H1 (cell line): ENCODE data around the gene ADGRV1. TPM values are rescaled to one million over a fixed set of nuclear protein-coding genes. Genes with fewer than 3 reads are reported as not detected.

Experiments
- CTCF ChIA-PET: fragments of 300-600 bp; sonication (Branson Sonifier 250); formaldehyde crosslinking; loops from one replicate; lab custom pipeline; 2021; ENCODE audit not compliant: partially characterized antibody; lab: Charles Lee
- POLR2A ChIA-PET: fragments of 300-600 bp; sonication (Branson Sonifier 250); formaldehyde crosslinking; loops from one replicate; lab custom pipeline; 2021; ENCODE audit warnings: inconsistent platforms; ENCODE audit not compliant: partially characterized antibody; lab: Charles Lee
- DNase-seq, 2 experiments: peaks; one replicate each; pipeline versions ENCODE4 v3.0.0 to v3.0.0-alpha.2; 2010 to 2022; ENCODE audit warnings: low spot score in 2 of 2, low read depth in 1 of 2, mixed read lengths in 1 of 2
- FAIRE-seq: peaks from 2 replicates; lab custom pipeline; 2011; peaks lifted over from hg19 to GRCh38; lab: Jason Lieb, UNC
- H2AFZ ChIP-seq: 2 replicates; pipeline ENCODE4 v1.8.1; 2012; ENCODE audit warnings: low read length, inconsistent platforms
- H2AK5ac ChIP-seq: 2 replicates; pipeline ENCODE4 v1.6.1; 2013; ENCODE audit warnings: low read depth, low read length
- H2BK120ac ChIP-seq: replicated peaks from 2 replicates; pipeline ENCODE3; 2013; ENCODE audit warnings: low read depth, low read length, inconsistent platforms
- H2BK12ac ChIP-seq: 2 replicates; pipeline ENCODE4 v1.6.1; 2013; ENCODE audit warnings: low read depth, low read length
- H2BK15ac ChIP-seq: 2 replicates; pipeline ENCODE4 v1.6.1; 2013; ENCODE audit warnings: low read length
- H2BK20ac ChIP-seq: 2 replicates; pipeline ENCODE4 v1.6.1; 2013; ENCODE audit warnings: low read length
- H2BK5ac ChIP-seq: 2 replicates; pipeline ENCODE4 v1.6.1; 2013; ENCODE audit warnings: low read depth, low read length
- H3K14ac ChIP-seq: 2 replicates; pipeline ENCODE4 v1.6.1; 2013; ENCODE audit warnings: inconsistent platforms; ENCODE audit not compliant: insufficient read length
- H3K18ac ChIP-seq: 2 replicates; pipeline ENCODE4 v1.6.1; 2013; ENCODE audit warnings: low read length; ENCODE audit errors: extremely low read depth
- H3K23ac ChIP-seq: 2 replicates; pipeline ENCODE4 v1.6.1; 2013; ENCODE audit warnings: inconsistent platforms; ENCODE audit not compliant: insufficient read length
- H3K23me2 ChIP-seq: 2 replicates; pipeline ENCODE4 v1.6.1; 2013; ENCODE audit warnings: low read depth, low read length
- H3K27ac ChIP-seq: 2 replicates; pipeline ENCODE4 v1.6.1; 2011; ENCODE audit warnings: low read depth, low read length, inconsistent platforms
- H3K27me3 ChIP-seq, 4 experiments: replicated peaks in 1 of 4; 1 replicate in 1 of 4; 2 replicates in 3 of 4; pipeline versions ENCODE4 v1.6.1 to v1.8.1; 2011 to 2013; ENCODE audit warnings: low read length in 3 of 4, mild to moderate bottlenecking in 3 of 4, inconsistent platforms in 2 of 4, mixed read lengths in 2 of 4, moderate library complexity in 1 of 4; ENCODE audit not compliant: control insufficient read depth in 3 of 4, insufficient read depth in 3 of 4; ENCODE audit errors: extremely low read depth in 1 of 4
- H3K36me3 ChIP-seq, 4 experiments: 2 replicates each; pipeline versions ENCODE4 v1.6.1 to v1.8.1; 2011 to 2013; ENCODE audit warnings: mild to moderate bottlenecking in 4 of 4, low read length in 3 of 4, moderate library complexity in 2 of 4, control low read depth in 1 of 4, inconsistent platforms in 1 of 4; ENCODE audit not compliant: insufficient read depth in 4 of 4, control insufficient read depth in 2 of 4
- H3K4ac ChIP-seq: replicated peaks from 2 replicates; pipeline ENCODE3; 2013; ENCODE audit warnings: low read length, low read depth, mixed read lengths, inconsistent platforms; ENCODE audit not compliant: insufficient read length
- H3K4me1 ChIP-seq, 4 experiments: replicated peaks in 1 of 4; 1 replicate in 1 of 4; 2 replicates in 3 of 4; pipeline versions ENCODE4 v1.6.1 to v1.8.1; 2011 to 2013; ENCODE audit warnings: low read length in 3 of 4, inconsistent platforms in 2 of 4, mixed read lengths in 1 of 4; ENCODE audit not compliant: insufficient read depth in 4 of 4, control insufficient read depth in 3 of 4
- H3K4me2 ChIP-seq, 2 experiments: 2 replicates each; pipeline versions ENCODE4 v1.6.1 to v1.8.1; 2011 to 2013; ENCODE audit warnings: low read depth in 2 of 2, low read length in 2 of 2, control low read depth in 1 of 2, inconsistent platforms in 1 of 2, mild to moderate bottlenecking in 1 of 2; ENCODE audit not compliant: insufficient read depth in 1 of 2
- H3K4me3 ChIP-seq, 4 experiments: fragments of 200-600, 300-600 bp in 1 of 4; sonication (generic), shearing (Covaris generic), sonication (Bioruptor Twin) in 1 of 4; 2 replicates each; pipeline versions ENCODE4 v1.5.1 to v1.8.1; 2011 to 2016; ENCODE audit warnings: low read length in 4 of 4, low read depth in 3 of 4, control low read depth in 2 of 4, inconsistent platforms in 2 of 4, mild to moderate bottlenecking in 2 of 4, mixed read lengths in 1 of 4, moderate library complexity in 1 of 4; ENCODE audit not compliant: insufficient read depth in 2 of 4; ENCODE audit errors: extremely low read depth in 1 of 4
- H3K56ac ChIP-seq: replicated peaks from 2 replicates; pipeline ENCODE3; 2013; ENCODE audit warnings: low read depth, mild to moderate bottlenecking, mixed read lengths, low read length, inconsistent platforms; ENCODE audit not compliant: insufficient read length
- H3K79me1 ChIP-seq: 2 replicates; pipeline ENCODE4 v1.6.1; 2013; ENCODE audit warnings: low read depth, low read length, control low read depth
- H3K79me2 ChIP-seq, 2 experiments: 2 replicates each; pipeline versions ENCODE4 v1.6.1 to v1.8.1; 2012 to 2013; ENCODE audit warnings: low read length in 2 of 2, mild to moderate bottlenecking in 2 of 2, inconsistent platforms in 1 of 2; ENCODE audit not compliant: insufficient read depth in 2 of 2, control insufficient read depth in 1 of 2
- H3K9ac ChIP-seq, 4 experiments: replicated peaks in 1 of 4; 1 replicate in 1 of 4; 2 replicates in 3 of 4; pipeline versions ENCODE4 v1.6.1 to v1.8.1; 2011 to 2013; ENCODE audit warnings: low read depth in 3 of 4, low read length in 3 of 4, control low read depth in 2 of 4, mild to moderate bottlenecking in 2 of 4, moderate library complexity in 2 of 4, inconsistent platforms in 1 of 4; ENCODE audit errors: extremely low read depth in 1 of 4
- H3K9me3 ChIP-seq, 2 experiments: 2 replicates each; pipeline versions ENCODE4 v1.6.1 to v1.8.1; 2012 to 2013; ENCODE audit warnings: mild to moderate bottlenecking in 2 of 2, moderate library complexity in 2 of 2, control low read depth in 1 of 2, inconsistent platforms in 1 of 2, low read depth in 1 of 2, low read length in 1 of 2, mixed read lengths in 1 of 2; ENCODE audit not compliant: insufficient read depth in 2 of 2
- H4K20me1 ChIP-seq, 2 experiments: replicated peaks in 1 of 2; 2 replicates each; pipeline versions ENCODE3 to v1.8.1; 2011 to 2013; ENCODE audit warnings: inconsistent platforms in 2 of 2, low read length in 2 of 2, mild to moderate bottlenecking in 1 of 2; ENCODE audit not compliant: insufficient read depth in 2 of 2, control insufficient read depth in 1 of 2
- H4K5ac ChIP-seq: 2 replicates; pipeline ENCODE4 v1.6.1; 2013; ENCODE audit warnings: low read length, low read depth, mixed read lengths, inconsistent platforms; ENCODE audit not compliant: insufficient read length
- H4K8ac ChIP-seq: 2 replicates; pipeline ENCODE4 v1.8.0; 2013; ENCODE audit warnings: mild to moderate bottlenecking, moderate library complexity, low read length, inconsistent platforms; ENCODE audit not compliant: insufficient read depth; ENCODE audit errors: extremely low read depth
- H4K91ac ChIP-seq: replicated peaks from 2 replicates; pipeline ENCODE3; 2013; ENCODE audit warnings: low read length, mixed read lengths, inconsistent platforms; ENCODE audit not compliant: insufficient read length
- BRCA1 ChIP-seq: IDR thresholded peaks from 2 replicates; pipeline ENCODE4 v1.6.1; 2012; ENCODE audit warnings: low read depth, low read length, improper control_type of control experiment
- CBX5 ChIP-seq: fragments of 300-800, 300-1000 bp; sonication (generic); IDR thresholded peaks from 2 replicates; pipeline ENCODE4 v1.7.1; 2016; ENCODE audit warnings: antibody characterized with exemption, low read length, low read depth
- CBX8 ChIP-seq: fragments of 300-800, 300-1000 bp; sonication (generic); IDR thresholded peaks from 2 replicates; pipeline ENCODE4 v1.7.1; 2016; ENCODE audit warnings: low read depth, low read length, borderline replicate concordance
- EP300 ChIP-seq, 2 experiments: IDR thresholded peaks; 1 replicate in 1 of 2; 2 replicates in 1 of 2; pipeline ENCODE4 v1.6.1; 2011 to 2012; ENCODE audit warnings: low read depth in 2 of 2, low read length in 2 of 2, mild to moderate bottlenecking in 2 of 2, borderline replicate concordance in 1 of 2, inconsistent platforms in 1 of 2, moderate library complexity in 1 of 2
- KDM1A ChIP-seq: fragments of 200-600, 300-600 bp; sonication (generic); IDR thresholded peaks from 2 replicates; pipeline ENCODE4 v1.7.1; 2016; ENCODE audit warnings: mild to moderate bottlenecking, low read length, borderline replicate concordance
- KDM4A ChIP-seq: IDR thresholded peaks from one replicate; pipeline ENCODE4 v1.7.1; 2012; ENCODE audit warnings: low read depth, mild to moderate bottlenecking, moderate library complexity, low read length, inconsistent platforms; ENCODE audit not compliant: severe bottlenecking
- POU5F1 ChIP-seq: IDR thresholded peaks from 2 replicates; pipeline ENCODE4 v1.6.1; 2011; ENCODE audit warnings: low read depth, mild to moderate bottlenecking, low read length, moderate library complexity
- SIN3A ChIP-seq, 2 experiments: IDR thresholded peaks in 1 of 2; conservative IDR thresholded peaks in 1 of 2; 2 replicates each; pipeline ENCODE4 v1.6.1; 2011 to 2012; ENCODE audit warnings: low read length in 2 of 2, improper control_type of control experiment in 1 of 2, low read depth in 1 of 2, mild to moderate bottlenecking in 1 of 2
- SP4 ChIP-seq: IDR thresholded peaks from 2 replicates; pipeline ENCODE4 v1.6.1; 2012; ENCODE audit warnings: low read length, inconsistent platforms
- SUZ12 ChIP-seq: fragments of 200-600 bp; sonication (generic); IDR thresholded peaks from 2 replicates; pipeline ENCODE4 v1.6.1; 2012; ENCODE audit warnings: mild to moderate bottlenecking, inconsistent platforms, low read length, moderate library complexity, mixed read lengths
- YY1 ChIP-seq: IDR thresholded peaks from 2 replicates; pipeline ENCODE4 v1.6.1; 2011; ENCODE audit warnings: low read depth, mild to moderate bottlenecking, low read length
- WGBS, 2 experiments: shearing (Covaris generic) in 1 of 2; methylation state at CpG; one replicate each; pipeline versions ENCODE4 v1.1.6 to v1.1.7; 2013 to 2015; ENCODE audit warnings: low lambda C conversion rate in 2 of 2, mixed read lengths in 2 of 2, inconsistent platforms in 1 of 2, low coverage in 1 of 2, missing lambda C conversion rate in 1 of 2; ENCODE audit not compliant: insufficient replicate concordance in 2 of 2, insufficient coverage in 1 of 2, insufficient read length in 1 of 2; ENCODE audit errors: extremely low coverage in 1 of 2, missing lambda C conversion rate in 1 of 2; 5-methylcytosine and 5-hydroxymethylcytosine counted together
- polyA plus RNA-seq, 7 experiments: library from polyadenylated mRNA; depleted of rRNA in 3 of 7; stranded (reverse) in 5 of 7; unstranded in 2 of 7; fragments of >200 nt in 5 of 7; fragments of 200-250 nt in 2 of 7; gene quantifications; 1 replicate in 5 of 7; 2 replicates in 1 of 7; 4 replicates in 1 of 7; pipeline versions ENCODE4 v1.2.1 to v1.2.3, GENCODE V29; 2011 to 2013; ENCODE audit warnings: missing spikeins in 2 of 7, mixed read lengths in 2 of 7
- total RNA-seq: library from RNA; stranded (reverse); fragmentation: NEBNext Ultra II Directional; extraction: Animal tissue kit (Norgen Biotek cat#: 25700); gene quantifications from 2 replicates; pipeline ENCODE4 v1.2.1, GENCODE V29; 2021
- TF ChIP-seq, protein P1 (sequence below): IDR thresholded peaks from 2 replicates; pipeline ENCODE4 v1.6.1; 2011; ENCODE audit warnings: low read depth, mild to moderate bottlenecking, low read length; ENCODE audit not compliant: insufficient read depth
- TF ChIP-seq, protein P2 (sequence below): IDR thresholded peaks from 2 replicates; pipeline ENCODE4 v1.6.1; 2012; ENCODE audit warnings: inconsistent platforms

ADGRV1 gene
- total and polyA plus RNA-seq, 2 of the 8 experiments (the other 6 are each of a cell fraction or from before 2014, with no cell fraction given) = 53.1 to 62.2 TPM

DNA sequence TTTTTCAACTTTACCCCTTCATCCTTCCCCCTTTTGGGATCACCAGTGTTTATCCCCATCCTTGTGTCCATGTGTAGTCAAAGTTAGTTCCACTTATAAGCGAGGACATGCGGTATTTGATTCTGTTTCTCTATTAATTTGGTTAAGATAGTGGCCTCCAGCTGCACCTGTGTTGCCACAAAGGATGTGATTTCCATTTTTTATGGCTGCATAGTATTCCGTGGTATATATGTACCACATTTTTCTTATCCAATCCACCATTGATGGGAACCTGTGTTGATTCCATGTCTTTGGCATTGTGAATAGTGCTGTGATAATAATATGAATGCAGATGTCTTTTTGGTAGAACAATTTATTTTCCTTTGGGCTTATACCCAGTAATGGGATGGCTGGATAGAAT lies 572.2 kb downstream of the ADGRV1 start:
- Histone ChIP-seq H4K5ac (no peak overlapping the region), H3K4me2 (no peak overlapping the region), H2BK120ac (no peak overlapping the region), H3K79me2 (no peaks in the 10 kb centered on the region), H2BK15ac (no peak overlapping the region), H3K4me3 (no peak overlapping the region), H3K27ac (no peak overlapping the region), H2BK12ac (no peak overlapping the region), H3K14ac (no peak overlapping the region), H3K36me3 (no peaks in the 10 kb centered on the region), H3K9me3 (no peaks in the 10 kb centered on the region), H2BK20ac (no peak overlapping the region), H4K20me1 (no peaks in the 10 kb centered on the region), H3K9ac (no peak overlapping the region), H4K91ac (no peak overlapping the region), H3K79me1 (0 out of 2 replicates have a peak, but pooled peaks cover 2% of the 10 kb centered on the region), H3K23ac (no peak overlapping the region), H2BK5ac (no peak overlapping the region), H3K4me1 (no peaks in the 10 kb centered on the region), H3K23me2 (no peaks in the 10 kb centered on the region; the same call in 1 of the 2 replicates), H2AFZ (no peak overlapping the region), H3K4ac (no peak overlapping the region), H2AK5ac (no peak overlapping the region), H3K18ac (no peak overlapping the region), H3K56ac (no peak overlapping the region), H3K27me3 (no peaks in the 10 kb centered on the region), H4K8ac (no peak overlapping the region)
- CTCF ChIA-PET = interaction anchor here (1.2 kb wide), 1 partner anchor 11 kb away, joined by 3 read pairs; no protein-coding TSS in a partner anchor
- DNase-seq = no peak
- POLR2A ChIA-PET = no interaction called here
- FAIRE-seq = no peak
- WGBS, 2 experiments = 97% methylated on average over 3 of the region's 3 CpGs; no CpG with 5 or more reads in 1 of the 2 experiments
- TF ChIP-seq, protein P1, sequence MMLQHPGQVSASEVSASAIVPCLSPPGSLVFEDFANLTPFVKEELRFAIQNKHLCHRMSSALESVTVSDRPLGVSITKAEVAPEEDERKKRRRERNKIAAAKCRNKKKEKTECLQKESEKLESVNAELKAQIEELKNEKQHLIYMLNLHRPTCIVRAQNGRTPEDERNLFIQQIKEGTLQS = no peak
- TF ChIP-seq, protein P2, sequence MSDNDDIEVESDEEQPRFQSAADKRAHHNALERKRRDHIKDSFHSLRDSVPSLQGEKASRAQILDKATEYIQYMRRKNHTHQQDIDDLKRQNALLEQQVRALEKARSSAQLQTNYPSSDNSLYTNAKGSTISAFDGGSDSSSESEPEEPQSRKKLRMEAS = no peak
- TF ChIP-seq CBX8 = no peak
- TF ChIP-seq KDM4A = no peak
- TF ChIP-seq CBX5 = no peak
- TF ChIP-seq SP4 = no peak
- TF ChIP-seq KDM1A = no peak
- no peak for TF ChIP-seq SUZ12
- no peak for TF ChIP-seq POU5F1
- TF ChIP-seq EP300 (IDR thresholded peaks at IDR 0.05; ENCODE audit: borderline replicate concordance in 1 of 2, low read depth in 2 of 2, low read length in 2 of 2) = no peak
- TF ChIP-seq SIN3A (conservative IDR thresholded peaks at IDR 0.05 in 1 of 2, IDR thresholded peaks at IDR 0.05 in 1 of 2; ENCODE audit: low read depth in 1 of 2, low read length in 2 of 2) = no peak
- TF ChIP-seq BRCA1 = no peak
- no peak for TF ChIP-seq YY1
